IMR-90 (cell line): ENCODE measurements around the gene KLF7. TPM values are rescaled to one million over a fixed set of nuclear protein-coding genes. Genes with fewer than 3 reads are reported as not detected.

Experiments used
- ATAC-seq: fragments of 200-7000 bp; cut with Tn5 transposase; 2 replicates; pipeline ENCODE4 v1.9.1; 2020; ENCODE audit warnings: low read depth, mild to moderate bottlenecking, moderate library complexity
- BruUV-seq: library from RNA; stranded (reverse); fragments of 400-500 nt; replicated peaks from 2 replicates; lab custom pipeline; 2021; lab: Mats Ljungman, UMichigan
- CTCF ChIA-PET: fragments of 300-600 bp; formaldehyde crosslinking; extraction: SDS; loops from one replicate; lab custom pipeline; 2021; ENCODE audit warnings: antibody characterized with exemption; lab: Yijun Ruan, JAX
- POLR2A ChIA-PET: fragments of 300-600 bp; sonication (Branson Sonifier 250); formaldehyde crosslinking; loops from one replicate; lab custom pipeline; 2022; ENCODE audit warnings: antibody characterized with exemption; ENCODE audit not compliant: unreplicated experiment; lab: Charles Lee
- DNase-seq: peaks from one replicate; pipeline ENCODE4 v3.0.0; 2013
- H2AFZ ChIP-seq: replicated peaks from 2 replicates; pipeline ENCODE3; 2013; ENCODE audit warnings: low read length, mild to moderate bottlenecking; ENCODE audit not compliant: poor library complexity
- H2AK5ac ChIP-seq: 2 replicates; pipeline ENCODE4 v1.6.1; 2013; ENCODE audit warnings: low read depth, low read length, inconsistent platforms
- H2AK9ac ChIP-seq: replicated peaks from 2 replicates; pipeline ENCODE3; 2013; ENCODE audit warnings: mild to moderate bottlenecking, low read depth, low read length, moderate library complexity; ENCODE audit not compliant: poor library complexity
- H2BK120ac ChIP-seq: 2 replicates; pipeline ENCODE4 v1.6.1; 2013; ENCODE audit warnings: low read depth, low read length, inconsistent platforms
- H2BK15ac ChIP-seq: 3 replicates; pipeline ENCODE4 v1.6.1; 2013; ENCODE audit warnings: low read depth, low read length, inconsistent platforms
- H2BK20ac ChIP-seq: 2 replicates; pipeline ENCODE4 v1.6.1; 2013; ENCODE audit warnings: low read depth, mild to moderate bottlenecking, inconsistent platforms, low read length, moderate library complexity
- H2BK5ac ChIP-seq: 2 replicates; pipeline ENCODE4 v1.6.1; 2013; ENCODE audit warnings: mild to moderate bottlenecking, low read depth, low read length, inconsistent platforms; ENCODE audit not compliant: poor library complexity, severe bottlenecking
- H3K14ac ChIP-seq: replicated peaks from 2 replicates; pipeline ENCODE4 v1.6.1; 2013; ENCODE audit warnings: low read depth, low read length, inconsistent platforms
- H3K18ac ChIP-seq: 2 replicates; pipeline ENCODE4 v1.6.1; 2013; ENCODE audit warnings: low read depth, low read length, control low read depth
- H3K23ac ChIP-seq: 2 replicates; pipeline ENCODE4 v1.6.1; 2013; ENCODE audit warnings: low read depth, low read length, inconsistent platforms
- H3K27ac ChIP-seq: 2 replicates; pipeline ENCODE4 v1.5.1; 2013; ENCODE audit warnings: mild to moderate bottlenecking, control low read depth, low read length; ENCODE audit not compliant: insufficient read depth
- H3K27me3 ChIP-seq: 2 replicates; pipeline ENCODE4 v1.6.1; 2013; ENCODE audit warnings: low read length; ENCODE audit not compliant: control insufficient read depth, insufficient read depth
- H3K36me3 ChIP-seq: 2 replicates; pipeline ENCODE4 v1.6.1; 2013; ENCODE audit warnings: low read length, mixed read lengths; ENCODE audit not compliant: control insufficient read depth, insufficient read depth
- H3K4ac ChIP-seq: 2 replicates; pipeline ENCODE4 v1.6.1; 2013; ENCODE audit warnings: low read depth, low read length, inconsistent platforms
- H3K4me1 ChIP-seq: 2 replicates; pipeline ENCODE4 v1.6.1; 2013; ENCODE audit warnings: low read length, mixed read lengths; ENCODE audit not compliant: control insufficient read depth, insufficient read depth
- H3K4me2 ChIP-seq: 2 replicates; pipeline ENCODE4 v1.6.1; 2013; ENCODE audit warnings: low read depth, mild to moderate bottlenecking, control low read depth, low read length, moderate library complexity
- H3K4me3 ChIP-seq: 2 replicates; pipeline ENCODE4 v1.5.1; 2013; ENCODE audit warnings: low read depth, mild to moderate bottlenecking, control low read depth, low read length, moderate library complexity; ENCODE audit not compliant: insufficient read depth
- H3K56ac ChIP-seq: 2 replicates; pipeline ENCODE4 v1.6.1; 2013; ENCODE audit warnings: low read length, inconsistent platforms; ENCODE audit not compliant: insufficient read depth; ENCODE audit errors: extremely low read depth
- H3K79me1 ChIP-seq, 2 experiments: 2 replicates each; pipeline ENCODE4 v1.6.1; 2013; ENCODE audit warnings: low read length in 2 of 2, inconsistent platforms in 1 of 2, low read depth in 1 of 2
- H3K9ac ChIP-seq: 2 replicates; pipeline ENCODE4 v1.6.1; 2013; ENCODE audit warnings: low read depth, low read length, control low read depth
- H3K9me1 ChIP-seq: 2 replicates; pipeline ENCODE4 v1.6.1; 2013; ENCODE audit warnings: low read length, inconsistent platforms; ENCODE audit not compliant: insufficient read depth
- H3K9me3 ChIP-seq: 2 replicates; pipeline ENCODE4 v1.6.1; 2013; ENCODE audit warnings: low read length; ENCODE audit not compliant: control insufficient read depth, insufficient read depth
- H4K20me1 ChIP-seq: 2 replicates; pipeline ENCODE4 v1.6.1; 2013; ENCODE audit warnings: low read length, inconsistent platforms; ENCODE audit not compliant: insufficient read depth
- H4K5ac ChIP-seq: 2 replicates; pipeline ENCODE4 v1.6.1; 2013; ENCODE audit warnings: mild to moderate bottlenecking, low read depth, low read length, control low read depth
- H4K8ac ChIP-seq, 2 experiments: 2 replicates each; pipeline ENCODE4 v1.6.1; 2013; ENCODE audit warnings: low read depth in 2 of 2, low read length in 2 of 2, control low read depth in 1 of 2, inconsistent platforms in 1 of 2
- H4K91ac ChIP-seq: 2 replicates; pipeline ENCODE4 v1.6.1; 2013; ENCODE audit warnings: low read depth, low read length, inconsistent platforms; ENCODE audit not compliant: insufficient read depth
- CEBPB ChIP-seq: IDR thresholded peaks from 2 replicates; pipeline ENCODE4 v1.6.1; 2012; ENCODE audit warnings: low read depth, low read length, improper control_type of control experiment
- WGBS, 2 experiments: methylation state at CpG; one replicate each; pipeline versions ENCODE4 v1.1.5 to v1.1.7; 2013; ENCODE audit warnings: missing lambda C conversion rate in 2 of 2; ENCODE audit not compliant: insufficient read length in 1 of 2; ENCODE audit errors: extremely low coverage in 2 of 2; 5-methylcytosine and 5-hydroxymethylcytosine counted together
- dilution Hi-C: fragments of 300-500 bp; cut with HindIII; formaldehyde crosslinking; loops from one replicate; pipeline ENCODE4 v1.14.3; 2018; ENCODE audit warnings: low sequenced_read_pairs; ENCODE audit not compliant: unreplicated experiment
- in situ Hi-C: fragments of 300-500 bp; cut with MboI; formaldehyde crosslinking; loops from 3 replicates; pipeline ENCODE4 v1.14.3; 2019; ENCODE audit warnings: low sequenced_read_pairs, inconsistent platforms, mixed read lengths
- intact Hi-C: fragments of 100-400 bp; cut with micrococcal nuclease; formaldehyde crosslinking; loops from 2 replicates; pipeline ENCODE4 v1.10.0; 2022
- polyA plus RNA-seq, 3 experiments: library from polyadenylated mRNA; depleted of rRNA; stranded (reverse); fragments of >200 nt; gene quantifications; 2 replicates each; pipeline ENCODE4 v1.2.3, GENCODE V29; 2012; ENCODE audit warnings: low replicate concordance in 1 of 3
- total RNA-seq: library from RNA; depleted of rRNA; stranded (reverse); fragments of >200 nt; gene quantifications from 2 replicates; pipeline ENCODE4 v1.2.3, GENCODE V29; 2012
- TF ChIP-seq, protein P1 (sequence below): fragments of 150-350 bp; IDR thresholded peaks from 2 replicates; pipeline ENCODE4 v1.6.1; 2016; ENCODE audit warnings: low read depth, mild to moderate bottlenecking, low read length, moderate library complexity, borderline replicate concordance

KLF7 gene
- total and polyA plus RNA-seq, 2 of the 4 experiments (the other 2 are of a cell fraction), result 23.1 to 28.5 TPM

DNA sequence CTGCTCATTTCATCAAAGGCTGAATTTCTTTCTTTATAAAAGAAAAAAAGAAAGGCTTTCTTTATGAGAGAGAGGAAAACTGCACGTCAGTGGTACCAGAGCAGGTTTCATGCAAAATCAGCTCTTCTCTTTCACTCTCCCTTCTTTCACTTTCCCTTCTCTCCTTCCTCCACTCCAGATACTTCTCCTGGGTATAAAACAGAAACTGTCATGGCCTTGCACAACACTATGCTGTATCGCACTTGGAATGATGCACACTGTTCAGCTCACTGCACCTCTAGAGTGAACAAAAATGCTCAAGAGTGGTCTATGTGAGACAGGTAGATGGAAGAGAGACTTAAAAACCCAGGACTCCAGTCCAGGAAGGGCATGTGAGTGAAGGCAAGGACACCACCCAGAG lies 73.8 kb downstream of the KLF7 start:
- no peak overlapping the region for H2AK5ac ChIP-seq
- H4K5ac ChIP-seq, result no peak overlapping the region
- H4K20me1 ChIP-seq, result peaks cover 77% of the 10 kb centered on the region
- no peak overlapping the region for H3K23ac ChIP-seq
- H3K27ac ChIP-seq, result no peak overlapping the region
- ChIA-PET POLR2A (no interaction called here), CTCF (no interaction called here)
- peaks cover 43 to 77% of the 10 kb centered on the region in 2 experiments for H3K79me1 ChIP-seq
- H3K4me2 ChIP-seq, result no peak overlapping the region
- H2BK5ac ChIP-seq, result no peak overlapping the region
- no peak overlapping the region for H3K4ac ChIP-seq
- no peak overlapping the region for H3K18ac ChIP-seq
- no peak overlapping the region for H3K14ac ChIP-seq
- peaks cover 2% of the 10 kb centered on the region; the same call in 1 of the 2 replicates for H3K4me1 ChIP-seq
- no peak overlapping the region for H2AFZ ChIP-seq
- H2BK15ac ChIP-seq, result no peak overlapping the region
- no peaks in the 10 kb centered on the region for H3K27me3 ChIP-seq
- no peak overlapping the region for H4K91ac ChIP-seq
- H3K56ac ChIP-seq, result no peak overlapping the region
- no peak for DNase-seq
- peaks cover 14% of the 10 kb centered on the region for H3K36me3 ChIP-seq
- intact Hi-C loops (no loop called here), dilution Hi-C loops (no loop called here), in situ Hi-C loops (no loop called here)
- TF ChIP-seq CEBPB, result peak; percentile 49; the same call in 1 of the 2 replicates
- TF ChIP-seq, protein P1, sequence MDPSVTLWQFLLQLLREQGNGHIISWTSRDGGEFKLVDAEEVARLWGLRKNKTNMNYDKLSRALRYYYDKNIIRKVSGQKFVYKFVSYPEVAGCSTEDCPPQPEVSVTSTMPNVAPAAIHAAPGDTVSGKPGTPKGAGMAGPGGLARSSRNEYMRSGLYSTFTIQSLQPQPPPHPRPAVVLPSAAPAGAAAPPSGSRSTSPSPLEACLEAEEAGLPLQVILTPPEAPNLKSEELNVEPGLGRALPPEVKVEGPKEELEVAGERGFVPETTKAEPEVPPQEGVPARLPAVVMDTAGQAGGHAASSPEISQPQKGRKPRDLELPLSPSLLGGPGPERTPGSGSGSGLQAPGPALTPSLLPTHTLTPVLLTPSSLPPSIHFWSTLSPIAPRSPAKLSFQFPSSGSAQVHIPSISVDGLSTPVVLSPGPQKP, result no peak
- ATAC-seq, result no peak
- WGBS, 2 experiments, result no CpG with 5 or more reads among the region's 2 CpGs
- H2AK9ac ChIP-seq, result no peak overlapping the region
- H4K8ac ChIP-seq, result no peak overlapping the region; a peak in 1 of 4 replicates
- no peaks in the 10 kb centered on the region for H3K9me3 ChIP-seq
- no peak overlapping the region for H3K9ac ChIP-seq
- H2BK20ac ChIP-seq, result no peak overlapping the region
- no peak overlapping the region for H3K4me3 ChIP-seq
- no TSS peak for BruUV-seq
- no peak overlapping the region for H2BK120ac ChIP-seq
- peaks cover 26% of the 10 kb centered on the region for H3K9me1 ChIP-seq
